Stimulated activated CD4-positive, alpha-beta T cell treated with anti-CD3 and anti-CD28 coated beads, TNF-alpha, amount 100 ng/mL, for 24 hours (primary cell): ENCODE results near the gene TRAPPC5.

Source experiments
- DNase-seq, 3 experiments: peaks; one replicate each; pipeline ENCODE4 v3.0.0-alpha.2; 2020; ENCODE audit warnings: low read depth in 3 of 3

TRAPPC5 gene

DNA sequence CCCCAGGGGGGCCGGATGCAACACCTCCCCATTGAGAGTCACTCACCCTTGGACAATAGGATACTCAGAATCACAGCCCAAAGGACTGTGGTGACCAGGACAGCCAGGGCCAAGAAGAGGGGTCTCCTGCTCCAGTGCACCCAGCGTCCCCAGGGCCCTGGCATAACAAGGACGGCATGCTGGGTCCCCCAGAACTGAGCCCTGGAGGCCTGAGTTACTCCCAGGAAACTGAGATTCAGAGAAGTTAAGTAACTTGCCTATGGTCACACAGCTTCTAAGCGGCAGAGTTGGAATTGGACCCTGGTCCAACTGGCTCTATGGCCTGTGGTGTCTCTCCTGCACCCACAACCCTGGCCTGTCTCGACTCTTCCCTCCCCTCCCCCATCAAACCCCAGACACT is 51.0 kb downstream of the TRAPPC5 start:
- DNase-seq: no peak

DNA sequence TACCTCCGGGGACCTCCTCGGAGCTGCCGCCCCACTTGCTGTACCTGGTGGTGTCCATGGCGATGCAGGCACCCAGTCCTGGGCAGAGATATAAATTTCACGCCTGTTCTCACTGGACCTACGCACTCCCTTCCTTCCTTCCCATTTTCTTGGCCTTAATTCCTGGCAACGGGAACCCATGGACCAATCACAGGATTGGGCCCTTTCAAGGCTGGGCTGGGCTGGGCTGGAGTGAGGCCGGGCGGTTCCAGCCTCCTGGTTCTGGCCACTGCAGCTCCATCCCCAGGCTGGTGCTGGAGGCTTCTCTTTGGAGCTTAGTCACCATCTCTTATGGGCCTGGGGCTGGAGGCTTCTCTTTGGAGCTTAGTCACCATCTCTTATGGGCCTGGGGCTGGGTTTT is 51.4 kb downstream of the TRAPPC5 start, which contains the start of gene CLEC4G:
CLEC4G (minus strand) TSS at position 66 of the 400 bp plus-strand sequence; CDS start at position 58, 8 bp downstream.
- no peak for DNase-seq

DNA sequence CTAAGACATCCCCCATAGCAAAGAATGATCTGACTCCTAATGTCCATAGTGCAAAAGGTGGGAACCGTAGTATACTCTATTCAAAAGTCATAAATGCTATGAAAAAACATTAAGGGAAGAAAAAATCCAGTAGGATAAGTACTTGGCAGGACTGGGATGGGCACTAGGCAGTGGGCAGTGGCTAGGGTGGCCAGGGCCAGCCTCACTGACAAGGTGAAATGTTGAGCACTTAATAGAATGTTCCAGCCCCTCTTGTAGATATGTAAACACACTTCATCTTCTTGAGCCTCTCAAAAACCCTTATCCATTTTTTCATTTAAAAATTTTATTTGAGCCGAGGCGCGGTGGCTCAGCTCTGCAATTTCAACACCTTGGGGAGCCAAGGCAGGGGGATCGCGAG is 52.7 kb downstream of the TRAPPC5 start:
- DNase-seq: no peak

DNA sequence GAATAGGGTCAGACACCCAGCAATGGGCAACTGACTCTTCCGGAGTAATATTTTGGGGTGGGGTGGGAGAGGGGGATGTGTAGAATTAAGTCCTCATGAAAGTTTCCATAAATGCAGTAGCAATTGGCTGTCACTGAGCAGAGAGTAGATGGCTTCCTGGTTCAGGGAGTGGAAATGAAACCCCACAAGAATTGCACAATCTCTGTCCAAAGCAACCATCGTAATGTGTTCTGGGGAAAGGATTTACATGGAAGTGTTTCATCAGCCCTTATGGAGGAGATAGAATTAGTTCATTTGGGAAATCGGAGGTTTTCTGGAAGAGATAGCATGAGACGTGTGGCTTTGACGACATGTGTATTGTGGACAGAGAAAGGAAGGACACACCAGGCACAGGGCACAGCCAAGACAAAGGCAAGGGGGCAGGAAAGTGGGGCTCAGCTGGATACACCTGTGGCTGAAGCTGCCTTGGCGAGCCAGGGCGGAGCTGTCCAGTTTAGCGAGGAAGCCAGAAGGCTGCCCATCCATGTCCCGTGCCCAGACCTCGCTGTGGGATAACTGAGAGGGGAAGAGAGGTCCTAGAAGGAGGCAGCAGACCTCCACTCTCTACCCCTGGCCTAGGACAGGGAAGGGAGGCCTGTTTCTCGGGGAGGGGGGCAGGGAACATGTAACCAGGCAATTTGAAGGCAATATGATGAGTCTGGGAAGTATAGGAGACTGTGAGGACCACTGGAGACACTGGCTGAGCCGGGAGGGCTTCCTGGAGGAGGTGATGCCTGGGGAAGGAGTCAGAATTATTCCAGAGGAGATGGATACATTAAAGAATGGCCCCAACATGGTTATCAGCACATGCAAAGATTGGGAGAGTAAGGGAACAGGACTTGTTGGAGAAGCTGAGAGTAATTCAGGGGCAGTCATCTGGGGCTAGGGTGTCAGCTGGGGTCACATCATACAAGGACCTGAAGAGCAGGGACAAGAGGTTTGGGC is 53.9 kb downstream of the TRAPPC5 start:
- no peak for DNase-seq

DNA sequence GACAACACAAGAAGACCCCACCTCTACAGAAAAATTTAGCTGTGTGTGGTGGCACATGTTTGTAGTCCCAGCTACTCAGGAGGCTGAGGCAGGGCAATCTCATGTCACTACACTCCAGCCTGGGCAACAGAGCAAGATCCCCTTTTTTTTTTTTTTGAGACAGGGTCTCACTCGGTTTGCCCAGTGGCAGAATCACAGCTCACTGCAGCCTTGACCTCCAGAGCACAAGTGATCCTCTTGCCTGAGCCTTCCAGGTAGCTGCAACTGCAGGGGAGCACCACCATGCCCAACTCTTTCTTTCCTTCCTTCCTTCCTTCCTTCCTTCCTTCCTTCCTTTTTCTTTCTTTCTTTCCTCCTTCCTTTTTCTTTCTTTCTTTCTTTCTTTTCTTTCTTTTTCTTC is 55.5 kb downstream of the TRAPPC5 start:
- DNase-seq: no peak

DNA sequence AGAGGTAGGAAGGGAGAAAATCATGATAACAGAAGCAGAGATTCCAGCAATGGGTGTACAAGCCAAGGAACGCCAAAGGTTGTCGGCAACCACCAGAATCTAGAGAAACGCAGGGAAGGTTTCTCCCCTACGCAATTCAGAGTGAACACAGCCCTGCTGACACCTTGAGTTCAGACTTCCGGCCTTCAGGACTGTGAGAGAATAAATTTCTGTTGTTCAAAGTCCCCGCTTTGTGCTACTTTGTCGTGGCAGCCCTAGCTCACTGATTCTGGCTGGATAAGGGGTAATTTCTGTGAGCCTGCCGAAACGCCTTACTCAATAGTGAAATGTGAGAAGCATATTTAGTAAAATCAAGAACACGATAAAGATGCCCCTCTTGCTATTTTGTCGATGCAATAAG is 56.6 kb downstream of the TRAPPC5 start:
- no peak for DNase-seq
